ENCODE results near the gene PIK3R5.

Gene PIK3R5

DNA sequence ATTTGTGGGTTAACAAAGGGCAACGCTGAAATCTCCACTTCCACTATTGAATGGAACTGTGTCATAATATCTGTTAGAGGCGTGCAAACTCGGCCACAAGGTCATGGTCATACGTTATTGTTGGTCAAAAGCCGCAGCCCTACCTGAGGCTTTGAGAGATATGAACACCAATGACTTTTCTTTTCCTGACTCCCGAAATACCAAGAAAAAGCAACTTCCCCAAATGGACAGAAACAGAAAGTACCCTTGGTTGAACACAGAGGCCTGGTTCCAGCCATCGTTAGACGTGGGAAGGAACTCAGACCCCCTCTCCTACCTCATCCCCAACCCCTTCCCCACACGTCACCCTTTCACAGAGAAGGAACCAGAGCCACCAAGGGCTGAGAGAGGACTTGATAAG lies 1.4 kb upstream of the PIK3R5 start:
- no peak for ATAC-seq
- H3K36me3 Mint-ChIP-seq (ENCODE audit: low read depth) = peaks cover 23% of the 10 kb centered on the region
- peaks cover 43% of the 10 kb centered on the region for H3K4me1 Mint-ChIP-seq
- no peaks in the 10 kb centered on the region for H3K27me3 Mint-ChIP-seq
- peak overlapping the region; percentile 19 for H3K27ac Mint-ChIP-seq
- peak overlapping the region; percentile 88 for H3K4me3 Mint-ChIP-seq
- DNase-seq = no peak
- H3K9me3 Mint-ChIP-seq = peaks cover 21% of the 10 kb centered on the region

DNA sequence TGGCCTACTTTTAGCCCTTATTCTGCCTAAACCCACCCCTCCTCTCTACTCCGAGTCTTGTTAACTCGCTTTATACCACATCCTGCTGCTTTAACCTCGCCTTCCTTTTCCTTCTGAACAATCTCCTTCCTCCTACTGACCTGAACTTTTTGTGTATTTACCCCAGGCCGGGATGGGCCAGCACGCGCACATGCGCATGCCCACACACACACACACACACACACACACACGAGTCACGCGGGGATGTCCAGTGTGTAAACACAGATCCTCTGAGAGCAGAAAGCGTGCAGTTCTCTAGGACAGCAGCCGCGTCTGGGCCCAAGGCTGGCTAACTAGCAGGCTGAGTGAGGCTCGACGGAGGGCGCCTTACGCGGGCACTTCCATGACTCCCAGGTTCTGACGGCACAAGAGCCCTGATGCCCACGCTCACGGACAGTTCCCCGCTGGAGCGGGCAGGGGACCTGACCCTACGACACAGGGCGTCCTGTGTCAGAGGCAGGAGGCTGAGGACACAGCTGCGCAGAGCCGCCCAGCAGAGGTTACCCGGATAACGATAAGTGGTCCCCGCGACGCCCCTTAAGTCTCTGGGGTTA lies 610 bp downstream of the PIK3R5 start:
- peak overlapping the region; percentile 74 for H3K27ac Mint-ChIP-seq
- ATAC-seq (peak; percentile 39), DNase-seq (no peak)
- H3K36me3 Mint-ChIP-seq (ENCODE audit: low read depth) = peaks cover 29% of the 10 kb centered on the region
- H3K4me3 Mint-ChIP-seq = peak overlapping the region; percentile 88
- H3K4me1 Mint-ChIP-seq = peaks cover 62% of the 10 kb centered on the region
- H3K9me3 Mint-ChIP-seq = peaks cover 9% of the 10 kb centered on the region
- no peaks in the 10 kb centered on the region for H3K27me3 Mint-ChIP-seq

DNA sequence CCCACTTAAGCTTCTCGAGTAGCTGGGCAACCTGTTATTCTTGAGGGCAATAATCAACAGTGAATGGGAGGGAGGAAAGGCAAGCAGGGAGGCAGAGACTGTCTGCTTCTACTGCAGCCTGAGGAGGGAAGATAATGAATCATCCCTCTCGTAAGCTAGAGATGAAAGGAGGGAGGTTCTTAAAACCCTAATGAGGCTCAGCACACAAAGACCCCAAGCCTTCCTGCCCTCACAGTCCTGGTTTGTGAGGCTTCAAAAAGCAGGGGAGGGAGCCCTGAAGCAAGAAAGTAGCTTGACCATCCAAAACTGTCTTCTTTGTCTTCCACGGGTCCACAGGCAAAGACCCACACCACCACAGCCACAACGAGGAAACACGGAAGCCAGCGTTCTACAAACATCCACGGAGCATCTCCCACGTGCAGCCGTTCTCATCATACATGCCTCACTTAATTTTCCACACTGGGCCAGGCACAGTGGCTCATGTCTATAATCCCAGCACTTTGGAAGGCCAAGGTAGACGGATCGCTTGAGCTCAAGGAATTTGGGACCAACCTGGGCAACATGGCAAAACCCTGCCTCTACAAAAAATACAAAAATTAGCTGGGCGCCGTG lies 1.8 kb downstream of the PIK3R5 start:
- Mint-ChIP-seq H3K27ac (peak overlapping the region; percentile 94), H3K36me3 (ENCODE audit: low read depth) (peaks cover 37% of the 10 kb centered on the region), H3K27me3 (no peaks in the 10 kb centered on the region), H3K4me1 (peaks cover 71% of the 10 kb centered on the region), H3K4me3 (peak overlapping the region; percentile 88), H3K9me3 (peaks cover 9% of the 10 kb centered on the region)
- ATAC-seq (peak; percentile 53), DNase-seq (no peak)

DNA sequence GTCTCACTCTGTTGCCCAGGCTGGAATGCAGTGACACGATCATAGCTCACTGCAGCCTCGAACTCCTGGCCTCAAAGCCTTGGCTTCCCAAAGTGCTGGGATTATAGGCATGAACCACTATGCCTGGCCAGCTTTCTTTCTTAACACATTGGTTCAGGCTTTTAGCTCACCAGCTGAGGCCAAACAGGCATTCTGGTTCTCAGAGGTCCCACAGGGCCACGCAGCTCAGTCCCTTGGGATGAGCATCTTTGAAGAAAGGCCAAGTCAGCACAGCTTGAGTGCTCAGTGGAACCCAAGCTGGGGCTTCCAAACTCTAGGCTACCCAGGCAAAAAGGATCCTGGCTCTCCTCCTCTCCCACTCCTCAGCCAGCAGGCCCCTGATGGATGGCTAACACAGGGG lies 2.5 kb downstream of the PIK3R5 start:
- H3K4me1 Mint-ChIP-seq = peaks cover 73% of the 10 kb centered on the region
- no peak for DNase-seq
- no peaks in the 10 kb centered on the region for H3K27me3 Mint-ChIP-seq
- ATAC-seq = no peak
- peaks cover 38% of the 10 kb centered on the region for H3K36me3 Mint-ChIP-seq (ENCODE audit: low read depth)
- peak overlapping the region; percentile 94 for H3K27ac Mint-ChIP-seq
- peak overlapping the region; percentile 88 for H3K4me3 Mint-ChIP-seq
- peaks cover 3% of the 10 kb centered on the region for H3K9me3 Mint-ChIP-seq

DNA sequence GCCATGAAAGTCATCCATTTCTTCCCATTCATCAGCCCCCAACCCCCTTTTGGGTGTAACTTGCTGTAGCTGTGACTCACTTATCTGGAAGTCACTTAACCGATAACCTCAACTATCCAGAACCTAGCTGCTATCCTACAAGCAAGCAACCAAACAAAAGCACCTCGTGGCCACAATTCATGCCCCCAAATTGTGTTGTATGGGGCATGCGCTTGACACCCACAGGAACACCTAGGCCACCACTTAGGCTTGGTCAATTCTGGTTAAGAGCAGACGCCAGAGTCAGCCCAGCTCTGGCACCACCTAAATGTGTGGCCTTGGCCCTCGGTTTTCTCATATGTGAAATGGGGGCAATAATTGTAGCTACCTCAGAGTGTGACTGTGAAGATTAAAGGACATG lies 3.7 kb downstream of the PIK3R5 start:
- H3K36me3 Mint-ChIP-seq (ENCODE audit: low read depth) = peaks cover 38% of the 10 kb centered on the region
- DNase-seq (no peak), ATAC-seq (no peak)
- H3K4me1 Mint-ChIP-seq = peaks cover 73% of the 10 kb centered on the region
- H3K9me3 Mint-ChIP-seq = no peaks in the 10 kb centered on the region
- peak overlapping the region; percentile 44 for H3K27ac Mint-ChIP-seq
- no peak overlapping the region for H3K4me3 Mint-ChIP-seq
- H3K27me3 Mint-ChIP-seq = no peaks in the 10 kb centered on the region

DNA sequence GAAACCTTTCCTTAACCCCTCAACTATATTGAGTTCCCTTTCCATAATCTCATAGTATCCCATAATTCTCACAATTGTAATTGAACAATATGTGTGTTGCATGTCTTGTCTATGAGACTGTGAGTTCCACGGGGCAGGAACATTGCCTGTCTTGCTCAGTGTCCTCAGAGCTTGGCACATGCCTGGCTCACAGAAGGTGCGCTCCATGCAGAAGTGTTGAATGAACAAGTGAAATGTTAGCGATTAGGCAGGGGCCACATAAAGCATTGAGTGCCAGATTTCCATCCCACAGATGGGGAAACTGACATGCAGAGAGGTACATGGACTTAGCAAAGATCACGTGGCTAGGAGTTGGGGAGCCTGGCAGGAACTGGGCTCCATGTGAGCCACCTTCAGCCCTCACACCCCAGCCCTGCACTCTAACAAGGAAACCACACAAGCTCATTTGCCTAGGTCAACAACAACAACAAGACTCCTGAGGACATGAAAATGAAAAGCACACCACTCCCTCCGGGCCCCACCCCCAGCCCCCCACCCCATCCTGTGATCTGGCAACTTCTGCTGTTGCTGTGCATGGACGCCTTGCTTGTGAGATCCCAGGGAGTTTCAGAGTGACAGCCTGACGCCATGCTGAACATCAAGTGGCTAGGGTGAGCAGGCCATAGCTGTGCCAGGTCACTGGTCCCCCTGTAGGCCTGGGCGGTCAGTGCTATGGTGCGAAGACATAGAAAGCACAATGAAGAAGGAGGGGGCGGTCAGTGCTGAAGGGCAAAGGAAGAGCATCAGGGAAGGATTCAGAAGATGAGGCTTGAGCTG lies 5.0 kb downstream of the PIK3R5 start:
- ATAC-seq = no peak
- Mint-ChIP-seq H3K9me3 (no peaks in the 10 kb centered on the region), H3K36me3 (ENCODE audit: low read depth) (peaks cover 40% of the 10 kb centered on the region), H3K4me3 (peak overlapping the region; percentile 9), H3K4me1 (peaks cover 84% of the 10 kb centered on the region), H3K27ac (no peak overlapping the region), H3K27me3 (no peaks in the 10 kb centered on the region)
- DNase-seq = no peak

DNA sequence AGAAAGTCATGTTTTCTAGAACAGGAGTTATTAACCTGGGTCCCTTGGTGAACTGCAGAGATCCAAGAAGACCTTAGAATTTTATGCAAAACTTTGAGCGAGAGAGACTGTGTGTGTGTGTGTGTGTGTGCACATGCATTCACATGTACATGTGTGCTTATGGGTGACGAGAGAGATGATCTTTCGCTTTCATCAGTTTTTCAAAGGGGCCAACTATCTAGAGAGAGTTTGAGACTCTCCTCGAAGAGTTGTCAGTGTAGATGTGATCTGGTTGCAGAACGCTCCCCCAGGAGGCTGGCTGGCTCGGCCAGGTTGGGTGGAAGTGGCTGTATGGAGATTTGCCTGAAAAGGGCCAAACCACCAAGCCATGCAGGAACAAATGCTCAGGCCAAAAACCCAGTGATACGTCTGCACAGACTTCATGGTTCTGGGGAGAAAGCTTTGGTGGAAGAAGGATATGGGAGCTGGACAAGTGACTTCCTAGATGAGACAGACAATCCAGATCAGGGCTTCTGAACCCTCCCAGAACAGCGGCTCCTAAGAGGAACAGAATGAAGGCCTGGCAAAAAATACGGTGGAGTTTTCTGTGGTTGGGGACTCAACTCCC lies 6.1 kb downstream of the PIK3R5 start:
- Mint-ChIP-seq H3K4me1 (peaks cover 93% of the 10 kb centered on the region), H3K4me3 (peak overlapping the region; percentile 49), H3K27me3 (no peaks in the 10 kb centered on the region), H3K27ac (peak overlapping the region; percentile 79), H3K36me3 (ENCODE audit: low read depth) (peaks cover 40% of the 10 kb centered on the region), H3K9me3 (no peaks in the 10 kb centered on the region)
- no peak for DNase-seq
- no peak for ATAC-seq

DNA sequence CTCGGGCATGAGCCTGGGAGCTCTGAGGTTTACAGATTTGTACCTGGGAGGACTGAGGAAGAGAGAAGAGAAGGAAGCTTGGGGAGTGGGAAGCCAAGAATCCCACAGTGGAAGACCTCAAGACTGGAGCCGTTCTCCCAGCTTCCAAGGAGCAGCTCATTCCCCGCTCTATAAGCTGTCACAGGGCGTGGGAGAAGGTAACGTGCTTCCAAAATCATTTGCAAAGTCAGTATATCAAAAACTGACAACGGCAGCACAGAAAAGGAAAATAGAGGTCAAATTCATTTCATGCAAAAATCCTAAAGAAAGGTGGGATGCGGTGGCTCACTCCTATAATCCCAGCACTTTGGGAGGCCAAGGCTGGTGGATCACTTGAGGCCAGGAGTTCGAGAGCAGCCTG lies 7.8 kb downstream of the PIK3R5 start:
- ATAC-seq (no peak), DNase-seq (no peak)
- peak overlapping the region; percentile 80 for H3K27ac Mint-ChIP-seq
- no peaks in the 10 kb centered on the region for H3K9me3 Mint-ChIP-seq
- H3K27me3 Mint-ChIP-seq = no peaks in the 10 kb centered on the region
- H3K4me1 Mint-ChIP-seq = peaks cover 96% of the 10 kb centered on the region
- no peak overlapping the region for H3K4me3 Mint-ChIP-seq
- H3K36me3 Mint-ChIP-seq (ENCODE audit: low read depth) = peaks cover 40% of the 10 kb centered on the region

DNA sequence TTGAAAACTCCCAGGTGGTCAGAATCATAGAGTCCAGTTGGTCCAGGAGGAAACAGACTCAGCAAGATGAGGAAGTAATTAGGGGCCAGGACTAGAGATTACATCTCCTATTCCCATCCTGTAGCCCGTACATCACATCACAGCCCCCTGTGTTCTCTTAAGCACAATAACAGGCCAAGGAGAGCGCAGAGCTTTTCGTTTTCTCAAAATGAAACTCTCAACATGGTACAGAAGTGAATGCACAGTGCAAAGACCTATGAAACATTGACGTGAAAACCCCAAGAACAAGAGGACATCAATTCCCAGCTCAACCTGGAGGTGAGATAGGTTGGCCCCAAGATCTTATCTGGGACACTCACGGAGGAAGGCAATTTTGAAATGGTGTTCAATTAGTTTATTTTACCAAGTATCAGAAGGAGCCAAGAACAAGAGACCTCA lies 9.0 kb downstream of the PIK3R5 start:
- ATAC-seq (peak; percentile 60), DNase-seq (no peak)
- peaks cover 97% of the 10 kb centered on the region for H3K4me1 Mint-ChIP-seq
- peak overlapping the region; percentile 58 for H3K4me3 Mint-ChIP-seq
- no peaks in the 10 kb centered on the region for H3K27me3 Mint-ChIP-seq
- peaks cover 44% of the 10 kb centered on the region for H3K36me3 Mint-ChIP-seq (ENCODE audit: low read depth)
- H3K9me3 Mint-ChIP-seq = peaks cover 8% of the 10 kb centered on the region
- H3K27ac Mint-ChIP-seq = peak overlapping the region; percentile 80

DNA sequence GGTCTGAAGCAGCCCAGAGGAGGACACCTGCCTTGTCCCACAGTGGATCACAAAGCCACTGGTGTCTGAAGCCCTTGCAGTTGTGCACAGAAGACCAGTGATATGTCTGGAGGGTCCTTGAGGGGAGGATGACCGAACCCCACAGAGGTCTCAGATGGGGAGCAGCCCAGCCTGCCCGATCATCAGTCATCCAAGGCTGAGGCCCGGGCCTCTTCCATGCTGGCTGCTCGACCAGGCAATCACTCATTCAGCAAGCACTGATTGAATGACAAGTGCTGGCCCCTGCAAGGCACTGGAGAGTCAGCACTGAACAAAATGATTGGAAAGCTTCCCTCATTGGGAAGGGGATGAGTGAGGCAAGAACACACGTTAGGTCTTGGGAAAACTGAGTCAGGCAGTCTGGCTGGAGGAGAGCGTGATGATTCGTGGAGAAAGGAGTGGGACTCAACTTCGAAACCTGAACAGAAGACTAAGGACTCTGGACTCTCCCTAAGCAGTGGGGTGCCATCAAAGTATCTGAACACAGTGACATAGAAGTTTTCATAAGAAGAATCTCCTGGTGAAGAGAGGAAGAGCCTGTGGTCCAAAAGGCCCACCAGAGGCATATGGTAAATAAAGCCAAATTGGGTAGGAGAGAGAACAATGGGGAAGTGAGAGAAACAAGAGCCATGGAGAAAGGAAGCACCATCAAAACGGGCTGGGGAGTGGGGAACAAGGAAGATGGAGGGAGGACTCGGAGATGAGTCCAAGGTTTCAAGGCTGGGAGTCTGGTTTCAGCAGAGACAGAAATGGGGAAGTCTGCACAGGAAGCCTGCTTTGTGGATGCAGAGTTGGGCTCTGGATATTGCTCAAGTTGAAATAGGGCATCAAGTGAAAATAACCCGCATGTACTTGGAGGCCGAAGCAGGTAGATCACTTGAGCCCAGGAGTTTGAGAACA lies 10.2 kb downstream of the PIK3R5 start:
- no peaks in the 10 kb centered on the region for H3K27me3 Mint-ChIP-seq
- peak overlapping the region; percentile 88 for H3K27ac Mint-ChIP-seq
- peak overlapping the region; percentile 1 for H3K4me3 Mint-ChIP-seq
- peak; percentile 12 for ATAC-seq
- H3K4me1 Mint-ChIP-seq = peaks cover 99% of the 10 kb centered on the region
- H3K9me3 Mint-ChIP-seq = peaks cover 8% of the 10 kb centered on the region
- H3K36me3 Mint-ChIP-seq (ENCODE audit: low read depth) = peaks cover 53% of the 10 kb centered on the region
- DNase-seq = no peak

DNA sequence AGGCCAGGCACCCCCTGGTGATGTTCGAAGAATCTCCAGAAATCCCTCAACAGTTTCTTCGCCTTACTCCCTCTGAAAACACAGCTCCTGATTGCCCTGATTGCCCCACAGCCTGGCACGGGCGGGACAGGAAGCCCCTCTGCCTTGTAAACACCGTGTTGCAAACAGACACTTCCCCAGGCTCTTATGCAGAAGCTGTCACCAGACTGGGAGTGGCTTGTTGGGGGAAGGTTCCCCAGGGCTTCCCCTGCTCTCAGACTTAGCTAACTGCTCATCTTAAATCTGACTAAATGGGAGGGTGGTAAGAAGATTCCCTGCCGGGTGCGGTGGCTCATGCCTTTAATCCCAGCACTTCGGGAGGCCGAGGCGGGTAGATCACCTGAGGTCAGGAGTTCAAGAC lies 11.2 kb downstream of the PIK3R5 start:
- Mint-ChIP-seq H3K36me3 (ENCODE audit: low read depth) (peaks cover 51% of the 10 kb centered on the region), H3K9me3 (peaks cover 8% of the 10 kb centered on the region), H3K27me3 (no peaks in the 10 kb centered on the region), H3K27ac (peak overlapping the region; percentile 88), H3K4me3 (peak overlapping the region; percentile 53), H3K4me1 (peaks cover 98% of the 10 kb centered on the region)
- ATAC-seq (peak; percentile 71), DNase-seq (peak; percentile 69)

DNA sequence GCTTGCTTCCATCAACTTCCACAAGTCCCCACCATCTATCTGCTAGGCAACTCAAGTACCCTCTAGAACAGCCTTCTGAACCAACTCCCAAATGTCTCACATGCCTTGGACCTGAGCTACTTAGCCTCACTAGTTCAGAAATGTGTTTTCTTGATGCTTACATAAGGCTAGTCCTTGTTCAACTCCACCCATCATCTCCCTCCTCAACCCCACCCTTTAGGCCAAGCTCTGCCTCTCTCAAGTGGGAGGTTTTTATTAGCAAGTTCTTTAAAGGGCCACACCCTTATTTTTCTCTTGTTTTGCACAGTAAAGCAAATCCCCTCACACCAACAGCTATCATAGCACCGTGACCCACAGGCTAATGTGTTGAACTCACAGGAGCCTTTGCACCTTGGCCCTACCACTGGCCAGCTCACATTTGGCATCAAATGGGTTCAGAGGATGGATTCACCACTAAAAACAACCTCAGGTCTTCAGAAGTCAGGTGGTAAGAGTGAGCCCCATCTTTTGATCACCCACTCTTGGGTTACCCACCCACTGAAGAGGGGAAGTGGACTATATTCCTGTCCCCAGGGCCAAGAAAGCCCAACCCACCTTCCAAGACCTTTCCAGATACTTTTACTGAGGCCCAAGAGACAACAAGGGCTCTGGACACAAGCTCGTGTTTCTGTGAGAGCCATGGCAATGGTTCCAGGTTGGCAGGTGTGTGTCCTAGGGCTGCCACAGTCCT lies 12.2 kb downstream of the PIK3R5 start:
- H3K4me3 Mint-ChIP-seq = no peak overlapping the region
- H3K36me3 Mint-ChIP-seq (ENCODE audit: low read depth) = peaks cover 44% of the 10 kb centered on the region
- H3K27ac Mint-ChIP-seq = no peak overlapping the region
- no peaks in the 10 kb centered on the region for H3K27me3 Mint-ChIP-seq
- no peak for ATAC-seq
- no peak for DNase-seq
- H3K9me3 Mint-ChIP-seq = peaks cover 8% of the 10 kb centered on the region
- H3K4me1 Mint-ChIP-seq = peaks cover 98% of the 10 kb centered on the region

DNA sequence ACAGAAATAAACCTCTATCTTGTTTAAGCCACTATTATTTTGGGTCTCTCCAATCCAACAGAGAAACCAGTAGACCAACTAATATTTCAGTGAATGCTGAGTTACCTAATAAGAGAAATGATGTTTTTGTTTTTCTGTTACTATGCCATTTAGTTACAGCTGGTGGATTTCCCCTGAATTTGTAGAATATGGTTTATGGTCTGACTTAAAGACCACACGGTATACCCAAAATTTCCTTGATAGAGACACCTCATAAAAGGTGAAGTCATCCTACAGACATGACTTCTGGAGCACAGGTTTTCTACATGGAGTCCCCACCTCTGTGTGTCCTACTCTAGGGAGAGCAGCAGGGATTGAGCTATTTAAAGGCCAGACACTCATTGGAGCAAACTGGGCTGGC lies 13.3 kb downstream of the PIK3R5 start:
- peaks cover 8% of the 10 kb centered on the region for H3K9me3 Mint-ChIP-seq
- H3K4me3 Mint-ChIP-seq = no peak overlapping the region
- no peak overlapping the region for H3K27ac Mint-ChIP-seq
- DNase-seq (no peak), ATAC-seq (no peak)
- no peaks in the 10 kb centered on the region for H3K27me3 Mint-ChIP-seq
- H3K4me1 Mint-ChIP-seq = peaks cover 97% of the 10 kb centered on the region
- H3K36me3 Mint-ChIP-seq (ENCODE audit: low read depth) = peaks cover 43% of the 10 kb centered on the region
